GM23338 (cell line): Measurements from ENCODE around the gene EGFL7. TPM values are rescaled to one million over a fixed set of nuclear protein-coding genes. Genes with fewer than 3 reads are reported as not detected.

Experiments
- ATAC-seq: fragments of 200-7000 bp; cut with Tn5 transposase; 3 replicates; pipeline ENCODE4 v1.9.1; 2020
- DNase-seq: peaks from one replicate; pipeline ENCODE4 v3.0.0-alpha.2; 2015; ENCODE audit warnings: low spot score
- H2AFZ ChIP-seq: fragments of 200-600 bp; sonication (generic); 2 replicates; pipeline ENCODE4 v1.8.0; 2016; ENCODE audit warnings: antibody characterized with exemption, mild to moderate bottlenecking, moderate library complexity
- H3F3A ChIP-seq: fragments of 200-600 bp; sonication (generic); replicated peaks from 2 replicates; pipeline ENCODE4 v1.8.0; 2017; ENCODE audit warnings: antibody characterized with exemption, mixed run types, low read depth
- H3K27ac ChIP-seq: fragments of 200-600 bp; sonication (generic); 2 replicates; pipeline ENCODE4 v1.6.1; 2016; ENCODE audit warnings: low read depth
- H3K27me3 ChIP-seq: fragments of 200-600 bp; sonication (generic); 2 replicates; pipeline ENCODE4 v1.8.0; 2016; ENCODE audit warnings: mild to moderate bottlenecking, mixed run types, moderate library complexity; ENCODE audit not compliant: insufficient read depth
- H3K36me3 ChIP-seq: fragments of 200-600 bp; sonication (generic); 2 replicates; pipeline ENCODE4 v1.8.0; 2016; ENCODE audit warnings: mild to moderate bottlenecking; ENCODE audit not compliant: insufficient read depth
- H3K4me1 ChIP-seq: fragments of 200-600 bp; sonication (generic); 2 replicates; pipeline ENCODE4 v1.8.0; 2016; ENCODE audit warnings: mild to moderate bottlenecking, moderate library complexity; ENCODE audit not compliant: insufficient read depth
- H3K4me2 ChIP-seq: fragments of 200-600 bp; sonication (generic); 2 replicates; pipeline ENCODE4 v1.7.1; 2017; ENCODE audit warnings: mixed run types
- H3K4me3 ChIP-seq: fragments of 200-600 bp; sonication (generic); 2 replicates; pipeline ENCODE4 v1.6.1; 2016; ENCODE audit warnings: mixed run types
- H3K79me2 ChIP-seq: fragments of 200-600 bp; sonication (generic); replicated peaks from 2 replicates; pipeline ENCODE4 v1.8.0; 2017; ENCODE audit warnings: mild to moderate bottlenecking; ENCODE audit not compliant: insufficient read depth
- H3K9me2 ChIP-seq: fragments of 200-600 bp; sonication (generic); 2 replicates; pipeline ENCODE4 v1.8.0; 2017; ENCODE audit not compliant: insufficient read depth
- H4K20me1 ChIP-seq: fragments of 200-600 bp; sonication (generic); replicated peaks from 2 replicates; pipeline ENCODE4 v1.8.0; 2017; ENCODE audit warnings: mild to moderate bottlenecking; ENCODE audit not compliant: insufficient read depth
- H3K27ac Mint-ChIP-seq: 2 replicates; pipeline ENCODE4 v1.8.0; 2020; ENCODE audit warnings: inconsistent platforms, mild to moderate bottlenecking, moderate library complexity, mixed read lengths
- H3K27me3 Mint-ChIP-seq: 3 replicates; pipeline ENCODE4 v1.8.0; 2022; ENCODE audit warnings: low read depth, mild to moderate bottlenecking, moderate library complexity, mixed read lengths, inconsistent platforms; ENCODE audit not compliant: insufficient read depth, poor library complexity
- H3K36me3 Mint-ChIP-seq: 3 replicates; pipeline ENCODE4 v1.8.0; 2021; ENCODE audit warnings: low read depth, mild to moderate bottlenecking, inconsistent platforms, moderate library complexity, mixed read lengths
- H3K4me1 Mint-ChIP-seq: 3 replicates; pipeline ENCODE4 v1.8.0; 2020; ENCODE audit warnings: mild to moderate bottlenecking, inconsistent platforms, mixed read lengths
- H3K4me3 Mint-ChIP-seq: 3 replicates; pipeline ENCODE4 v1.8.0; 2021; ENCODE audit warnings: moderate library complexity, mild to moderate bottlenecking, inconsistent platforms, mixed read lengths
- H3K9me3 Mint-ChIP-seq: 3 replicates; pipeline ENCODE4 v1.8.0; 2020; ENCODE audit warnings: moderate library complexity, mild to moderate bottlenecking, inconsistent platforms, mixed read lengths
- CREB1 ChIP-seq: fragments of 250-450 bp; sonication (Bioruptor Pico); IDR thresholded peaks from 2 replicates; pipeline ENCODE4 v1.5.0; 2020; ENCODE audit warnings: low read depth, mild to moderate bottlenecking, moderate library complexity
- CTCF ChIP-seq, 2 experiments: fragments of 200-600 bp in 1 of 2; sonication (generic) in 1 of 2; conservative IDR thresholded peaks; 2 replicates each; pipeline versions ENCODE4 v1.5.1 to v1.6.1; 2016 to 2017; ENCODE audit warnings: antibody characterized with exemption in 2 of 2, low read depth in 2 of 2, mild to moderate bottlenecking in 2 of 2, moderate library complexity in 1 of 2
- ETS1 ChIP-seq: IDR thresholded peaks from 2 replicates; pipeline ENCODE4 v1.6.1; 2016; ENCODE audit warnings: antibody characterized with exemption
- EZH2 ChIP-seq: fragments of 200-600 bp; sonication (generic); IDR thresholded peaks from one replicate; pipeline ENCODE4 v1.8.0; 2017; ENCODE audit warnings: antibody characterized with exemption, mild to moderate bottlenecking, low read depth; ENCODE audit not compliant: unreplicated experiment
- EZH2phosphoT487 ChIP-seq: fragments of 200-600 bp; sonication (generic); IDR thresholded peaks from one replicate; pipeline ENCODE4 v1.8.1; 2018; ENCODE audit warnings: antibody characterized with exemption; ENCODE audit not compliant: unreplicated experiment
- JUNB ChIP-seq: IDR thresholded peaks from one replicate; pipeline ENCODE4 v1.6.1; 2016; ENCODE audit warnings: antibody characterized with exemption; ENCODE audit not compliant: unreplicated experiment
- NANOG ChIP-seq: IDR thresholded peaks from 2 replicates; pipeline ENCODE4 v1.6.1; 2016; ENCODE audit warnings: antibody characterized with exemption, borderline replicate concordance
- POLR2AphosphoS5 ChIP-seq: IDR thresholded peaks from 2 replicates; pipeline ENCODE4 v1.6.1; 2016; ENCODE audit warnings: antibody characterized with exemption, low read depth
- REST ChIP-seq: IDR thresholded peaks from one replicate; pipeline ENCODE4 v1.6.1; 2018; ENCODE audit warnings: antibody characterized with exemption; ENCODE audit not compliant: unreplicated experiment
- STAT1 ChIP-seq: IDR thresholded peaks from one replicate; pipeline ENCODE4 v1.6.1; 2016; ENCODE audit warnings: antibody characterized with exemption; ENCODE audit not compliant: unreplicated experiment
- ZNF114 ChIP-seq: fragments of 250-450 bp; sonication (Bioruptor Pico); IDR thresholded peaks from 2 replicates; pipeline ENCODE4 v1.5.0; 2020; ENCODE audit warnings: mild to moderate bottlenecking, moderate library complexity
- ZNF331 ChIP-seq: fragments of 250-450 bp; sonication (Bioruptor Pico); IDR thresholded peaks from 2 replicates; pipeline ENCODE4 v1.5.0; 2020; ENCODE audit warnings: low read depth, mild to moderate bottlenecking, moderate library complexity
- ZNF462 ChIP-seq: fragments of 250-450 bp; sonication (Bioruptor Pico); IDR thresholded peaks from 2 replicates; pipeline ENCODE4 v1.5.0; 2020; ENCODE audit warnings: mild to moderate bottlenecking, moderate library complexity
- polyA plus RNA-seq: library from polyadenylated mRNA; unstranded; fragments of >200 nt; fragmentation: Nextera tagmentation; extraction: Ambion mirVana; gene quantifications from 2 replicates; pipeline ENCODE4 v1.2.1, GENCODE V29; 2016
- total RNA-seq: library from RNA; depleted of rRNA; stranded (reverse); fragments of >200 nt; shearing (Covaris generic); gene quantifications from 2 replicates; pipeline ENCODE4 v1.2.3, GENCODE V29; 2014

EGFL7 gene
- total and polyA plus RNA-seq, 2 experiments from 2014 or later, result 44.4 to 60.8 TPM

GRCh38 chr9:136713550-136713949 is 50.8 kb downstream of the EGFL7 start:
- H3K36me3 Mint-ChIP-seq, result peaks cover 3% of the 10 kb centered on the region; the same call in 1 of the 3 replicates
- peaks cover 13% of the 10 kb centered on the region for H3K27me3 ChIP-seq
- no peaks in the 10 kb centered on the region for H3K9me2 ChIP-seq
- ATAC-seq (no peak), DNase-seq (no peak)
- H3K27ac ChIP-seq, result no peak overlapping the region
- H3K9me3 Mint-ChIP-seq, result no peaks in the 10 kb centered on the region
- H3K4me3 Mint-ChIP-seq, result peak overlapping the region; percentile 71
- TF ChIP-seq ZNF114 (CRISPR knock-in tag) (no peak), STAT1 (no peak), ZNF331 (CRISPR knock-in tag) (no peak), ETS1 (no peak), ZNF462 (CRISPR knock-in tag) (no peak), JUNB (no peak), CREB1 (CRISPR knock-in tag) (no peak), CTCF (conservative IDR thresholded peaks at IDR 0.05; ENCODE audit: low read depth in 2 of 2) (no peak), EZH2 (no peak), EZH2phosphoT487 (no peak), NANOG (no peak), REST (no peak), POLR2AphosphoS5 (no peak)
- H3K4me3 ChIP-seq, result peak overlapping the region; percentile 75
- H4K20me1 ChIP-seq, result peaks cover 11% of the 10 kb centered on the region
- H3K36me3 ChIP-seq, result no peaks in the 10 kb centered on the region
- no peak overlapping the region for H2AFZ ChIP-seq
- peaks cover 4% of the 10 kb centered on the region; the same call in 1 of the 2 replicates for H3K4me1 ChIP-seq
- H3K4me2 ChIP-seq, result peak overlapping the region; percentile 90
- H3K79me2 ChIP-seq, result peaks cover 10% of the 10 kb centered on the region; the same call in 1 of the 2 replicates
- peaks cover 24% of the 10 kb centered on the region for H3K27me3 Mint-ChIP-seq
- H3K4me1 Mint-ChIP-seq, result peaks cover 5% of the 10 kb centered on the region
- H3F3A ChIP-seq, result 0 out of 2 replicates have a peak, but pooled peaks cover 7% of the 10 kb centered on the region
- no peak overlapping the region for H3K27ac Mint-ChIP-seq
